Smooth muscle cell of the brain vasculature (primary cell): ENCODE data around the gene CALR3.
"Not testable (repeated sequence)": the region's sequence is repeated elsewhere in the genome, so short reads cannot be mapped to it uniquely, and the experiment has no call there.

Experiments used
- DNase-seq: peaks from one replicate; pipeline ENCODE4 v3.0.0-alpha.2; 2012; ENCODE audit warnings: low read depth, low spot score

The CALR3 gene

GRCh38 chr19:16497042-16497441, 1.1 kb upstream of the CALR3 start:
- DNase-seq: no peak

DNA sequence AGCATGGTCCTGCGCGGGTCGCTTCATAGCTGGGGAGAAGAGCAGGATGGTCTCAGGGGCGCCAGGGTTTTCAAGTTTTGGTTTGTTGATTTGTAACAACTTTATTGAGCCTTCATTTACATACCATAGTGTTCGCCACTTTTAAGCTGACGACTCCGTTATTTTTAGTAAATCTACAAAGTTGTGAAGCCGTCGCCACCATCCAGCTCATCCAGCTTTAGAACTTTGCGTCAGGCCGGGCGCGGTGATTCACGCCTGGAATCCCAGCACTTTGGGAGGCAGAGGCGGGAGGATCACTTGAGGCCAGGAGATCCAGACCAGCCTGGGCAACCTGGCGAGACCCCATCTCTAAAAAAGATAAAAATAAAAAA, 631 bp upstream of the CALR3 start:
- no peak for DNase-seq

DNA sequence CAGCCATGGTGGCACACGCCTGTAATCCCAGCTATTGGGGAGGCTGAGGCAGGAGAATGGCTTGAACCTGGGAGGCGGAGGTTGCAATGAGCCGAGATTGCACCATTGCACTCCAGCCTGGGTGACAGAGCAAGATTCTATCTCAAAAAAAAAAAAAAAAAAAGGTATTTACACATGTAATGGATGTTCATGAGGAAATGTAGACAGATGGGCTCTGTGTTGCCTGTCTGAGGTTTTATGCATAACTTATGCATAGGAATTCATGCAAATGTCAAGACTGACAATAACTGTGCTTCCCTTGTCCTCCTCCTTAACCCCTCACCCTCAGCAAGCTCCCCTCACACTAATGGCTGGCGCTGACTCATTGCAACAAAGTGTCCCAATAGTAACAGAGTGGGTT, 9.5 kb downstream of the CALR3 start:
- not testable (repeated sequence) for DNase-seq

DNA sequence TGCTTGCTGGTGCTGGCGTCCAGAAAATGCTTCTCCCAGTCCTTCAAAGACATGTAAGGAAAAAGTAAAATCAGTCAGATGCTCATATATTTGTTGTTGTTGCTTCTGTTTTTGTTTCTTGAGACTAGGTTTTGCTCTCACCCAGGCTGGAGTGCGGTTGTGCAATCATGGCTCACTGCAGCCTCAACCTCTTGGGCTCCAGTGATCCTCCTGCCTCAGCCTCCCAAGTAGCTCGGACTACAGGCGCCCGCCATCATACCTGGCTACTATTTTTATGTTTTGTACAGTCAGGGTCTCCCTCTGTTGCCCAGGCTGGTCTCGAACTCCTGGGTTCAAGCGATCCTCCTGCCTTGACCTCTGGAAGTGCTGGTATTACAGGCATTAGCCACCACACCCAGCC, 13.2 kb downstream of the CALR3 start:
- DNase-seq: no peak

DNA sequence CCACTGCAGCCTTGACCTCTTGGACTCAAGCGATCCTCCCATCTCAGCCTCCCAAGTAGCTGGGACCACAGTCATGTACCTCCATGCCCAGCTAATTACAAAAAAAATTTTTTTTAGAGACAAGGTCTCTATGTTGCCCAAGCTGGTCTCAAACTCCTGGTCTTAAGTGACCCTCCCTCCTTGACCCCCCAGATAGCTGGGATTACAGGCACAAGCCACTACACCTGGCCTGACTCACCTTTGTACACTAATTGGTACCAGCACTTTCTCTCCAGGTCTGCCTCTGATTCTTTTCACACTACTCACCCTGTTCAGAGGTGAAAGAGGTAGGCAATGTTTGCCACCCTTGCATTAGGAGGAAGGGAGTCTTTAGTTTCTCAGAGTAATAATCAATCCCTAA, 18.7 kb downstream of the CALR3 start:
- no peak for DNase-seq

DNA sequence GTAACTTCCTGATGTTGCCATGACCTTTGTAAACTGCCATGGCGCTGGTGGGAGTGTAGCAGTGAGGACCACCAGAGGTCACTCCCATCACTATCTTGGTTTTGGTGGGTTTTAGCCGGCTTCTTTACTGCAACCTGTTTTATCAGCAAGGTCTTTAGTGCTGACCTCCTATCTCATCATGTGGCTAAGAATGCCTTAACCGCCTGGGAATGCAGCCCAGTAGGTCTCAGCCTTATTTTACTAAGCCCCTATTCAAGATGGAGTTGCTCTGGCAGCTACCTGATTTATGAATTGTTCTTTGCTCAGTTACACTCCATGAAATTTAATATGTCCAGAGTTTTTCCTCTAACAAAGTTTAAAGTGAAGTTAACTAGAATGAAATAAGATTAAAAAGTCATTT, 19.6 kb downstream of the CALR3 start:
- DNase-seq: no peak

DNA sequence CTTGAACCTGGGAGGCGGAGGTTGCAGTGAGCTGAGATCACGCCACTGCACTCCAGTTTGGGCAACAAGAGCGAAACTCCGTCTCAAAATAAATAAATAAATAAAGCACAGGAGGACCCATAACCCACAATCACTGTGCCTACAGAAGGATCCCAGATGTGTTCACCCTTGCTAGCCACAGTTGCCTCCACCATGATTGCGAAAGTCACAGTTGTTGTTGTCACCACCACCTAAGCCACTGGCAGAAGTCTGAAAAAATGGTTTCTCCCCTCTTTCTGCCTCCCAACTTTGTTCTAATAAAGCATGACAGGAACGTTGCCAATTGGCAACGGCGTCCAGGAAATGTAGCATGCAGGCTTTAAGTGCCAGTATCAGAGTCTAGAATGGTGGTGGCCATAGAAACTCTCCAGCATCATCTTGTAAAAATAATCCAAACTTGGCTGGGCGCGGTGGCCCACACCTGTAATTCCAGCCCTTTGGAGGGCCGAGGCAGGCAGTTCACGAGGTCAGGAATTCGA, 22.0 kb downstream of the CALR3 start:
- DNase-seq: no peak

GRCh38 chr19:16472992-16473391, 23.0 kb downstream of the CALR3 start:
- no peak for DNase-seq

- DNase-seq: not testable (repeated sequence)
Observed at GRCh38 chr19:16472559-16472899, 23.4 kb downstream of the CALR3 start.

DNA sequence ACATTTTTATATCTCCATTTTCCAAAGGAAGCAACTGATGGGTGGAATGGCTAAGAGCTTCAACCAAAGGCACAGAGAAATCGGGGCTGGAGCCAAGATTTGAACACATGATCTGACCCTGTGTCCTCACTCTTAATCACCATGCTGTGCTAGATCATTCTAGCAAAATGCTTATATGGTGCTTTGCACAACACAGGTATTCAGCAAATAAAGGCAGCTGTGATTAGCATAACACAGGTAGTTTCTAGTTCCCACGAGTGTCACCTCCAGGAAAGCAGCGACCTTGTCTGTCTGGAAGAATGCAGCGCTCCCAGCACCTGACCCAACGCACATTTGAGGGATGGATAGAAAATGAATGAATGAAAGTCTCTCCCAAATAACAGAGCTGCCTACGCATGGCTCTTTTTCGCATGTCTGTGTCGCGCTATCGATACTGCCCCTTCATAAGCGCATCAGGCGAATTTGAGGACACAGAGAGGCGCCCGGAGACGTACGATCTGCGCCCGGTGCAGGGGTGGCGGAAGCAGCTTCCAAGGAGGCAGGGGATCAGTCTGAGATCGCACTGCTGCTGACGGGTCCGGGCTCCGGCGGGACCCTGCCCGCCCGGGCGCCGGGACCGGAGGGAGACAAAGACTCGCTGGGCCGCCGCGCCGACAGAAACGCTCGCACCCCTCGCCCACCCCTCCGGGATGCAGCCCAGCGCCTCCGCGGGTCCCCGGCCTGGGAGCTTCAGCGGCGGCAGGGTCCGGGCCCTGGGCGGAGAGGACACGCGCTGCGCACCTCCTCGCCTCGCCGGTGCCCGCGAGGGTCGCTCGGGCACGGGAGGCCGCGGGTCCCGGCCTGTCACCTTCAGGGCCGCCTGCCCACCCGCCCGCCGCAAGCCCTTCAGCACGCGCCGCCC, 24.8 kb downstream of the CALR3 start:
- DNase-seq: no peak

DNA sequence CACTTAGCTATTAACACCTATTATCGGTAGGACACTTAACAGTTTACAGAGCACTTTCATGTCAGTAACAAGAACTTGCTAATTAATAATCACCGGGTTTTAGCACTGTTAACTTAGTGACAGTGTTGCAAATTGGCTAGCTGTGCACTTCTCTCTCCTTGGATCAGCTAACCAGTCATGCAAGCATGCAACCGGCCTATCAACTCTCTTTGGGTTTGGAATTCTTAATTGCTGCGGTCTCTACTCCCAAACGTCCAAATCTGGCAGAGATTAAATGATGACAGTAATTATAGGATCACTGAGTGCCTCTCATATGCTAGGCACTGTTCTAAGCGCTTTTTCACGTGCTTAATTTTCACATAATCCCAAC, 25.4 kb downstream of the CALR3 start:
- no peak for DNase-seq

DNA sequence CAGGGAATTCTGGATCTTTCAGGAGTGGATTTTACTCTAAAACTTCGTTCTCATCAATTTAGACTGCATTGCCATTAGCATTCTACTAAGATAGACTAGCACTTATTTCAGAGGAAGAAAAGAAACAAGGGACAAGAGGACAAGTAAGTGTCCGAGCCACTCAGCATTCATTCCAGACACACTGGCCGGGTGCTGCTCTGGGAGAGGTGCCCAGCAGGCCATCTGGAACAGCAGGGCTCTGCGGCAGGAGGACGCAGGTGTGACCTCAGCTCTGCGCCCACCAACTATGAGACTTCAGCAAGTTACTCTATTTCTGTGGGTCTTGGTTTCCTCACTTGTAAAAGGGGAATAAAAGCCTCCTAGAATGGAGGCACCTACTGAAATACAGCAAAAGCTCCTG, 28.4 kb downstream of the CALR3 start:
- no peak for DNase-seq

GRCh38 chr19:16466802-16467427, 29.1 kb downstream of the CALR3 start:
- DNase-seq: not testable (repeated sequence)

DNA sequence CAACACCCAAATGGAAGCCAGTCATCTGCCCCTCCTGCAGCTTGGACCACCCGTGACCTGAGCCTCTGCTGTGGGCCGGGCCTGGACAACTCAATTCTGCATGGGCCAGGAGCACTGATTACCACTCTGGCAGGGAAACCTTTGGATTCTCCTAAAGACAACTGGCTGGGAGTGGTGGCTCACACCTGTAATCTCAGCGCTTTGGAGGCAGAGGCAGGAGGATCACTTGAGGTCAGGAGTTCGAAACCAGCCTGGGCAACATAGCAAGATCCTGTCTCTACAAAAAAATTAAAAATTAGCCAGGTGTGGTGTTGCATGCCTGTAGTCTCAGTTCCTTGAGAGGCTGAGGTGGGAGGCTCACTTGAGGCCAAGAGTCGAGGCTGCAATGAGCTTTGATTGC, 30.7 kb downstream of the CALR3 start:
- DNase-seq: no peak

GRCh38 chr19:16463991-16464575, 31.9 kb downstream of the CALR3 start:
- no peak for DNase-seq

GRCh38 chr19:16463341-16463990, 32.5 kb downstream of the CALR3 start:
- DNase-seq: no peak

DNA sequence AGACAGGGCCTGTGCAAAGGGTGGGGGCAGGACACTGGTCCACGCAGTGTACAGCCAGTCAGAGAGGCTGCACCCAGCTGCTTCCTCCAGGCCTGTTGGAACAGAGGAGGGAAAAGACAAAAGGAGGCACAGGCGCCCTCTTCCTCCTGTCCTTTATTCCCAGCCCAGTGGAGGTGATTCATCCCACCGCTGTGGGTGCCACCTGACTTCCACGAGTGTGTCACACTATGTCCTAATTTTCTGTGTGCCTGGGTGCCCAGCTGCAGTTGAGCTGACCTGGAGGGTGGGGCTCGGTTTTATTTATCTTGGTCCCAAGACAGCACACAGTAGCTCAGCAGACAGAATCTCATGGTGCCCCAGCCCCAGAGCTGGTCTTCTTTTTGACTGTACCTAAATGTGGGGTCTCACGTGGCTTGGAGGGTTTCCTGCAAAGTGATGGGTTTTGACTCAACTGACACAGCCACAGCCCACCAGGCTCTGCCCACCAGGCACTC, 33.2 kb downstream of the CALR3 start:
- no peak for DNase-seq

DNA sequence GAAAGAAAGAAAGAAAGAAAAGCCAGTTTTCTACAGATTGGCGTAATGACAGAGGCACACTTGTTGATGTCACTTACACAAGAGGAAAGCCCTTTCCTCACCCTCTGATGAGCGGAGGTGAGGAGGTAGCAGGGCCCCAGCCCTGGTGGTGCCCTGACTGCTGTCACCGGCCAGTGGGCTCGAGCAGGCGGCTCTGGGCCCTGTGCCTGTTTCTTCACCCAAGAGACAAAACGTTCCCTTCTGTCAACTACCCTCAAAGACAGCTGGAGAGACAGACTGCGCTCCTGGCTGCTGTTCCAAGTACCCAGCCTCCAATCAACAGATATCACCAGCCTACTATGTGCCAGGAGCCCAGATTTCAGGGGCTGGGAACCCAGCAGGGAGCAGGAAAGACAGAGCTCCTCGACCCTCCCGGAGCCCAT, 34.3 kb downstream of the CALR3 start:
- no peak for DNase-seq

DNA sequence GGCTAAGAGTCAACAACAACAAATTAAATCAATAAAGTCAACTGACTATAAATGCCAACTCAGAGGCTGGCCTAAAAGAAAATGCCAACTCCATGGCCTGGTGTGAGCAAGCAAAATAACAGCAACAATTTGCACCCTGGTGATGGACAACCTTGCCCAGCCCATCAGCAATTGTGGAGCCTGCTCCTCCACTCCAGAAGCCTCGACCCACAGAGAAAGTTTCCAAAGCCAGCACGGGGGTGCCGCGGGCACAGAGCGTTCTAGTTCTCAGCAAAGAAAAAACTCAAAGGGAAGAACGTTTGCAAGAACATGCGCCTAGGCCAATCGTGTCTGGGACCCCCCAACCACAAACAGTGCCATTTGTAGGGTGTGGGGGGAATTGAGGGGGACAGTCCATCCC, 35.5 kb downstream of the CALR3 start:
- no peak for DNase-seq

GRCh38 chr19:16459680-16460079, 36.3 kb downstream of the CALR3 start:
- DNase-seq: no peak

DNA sequence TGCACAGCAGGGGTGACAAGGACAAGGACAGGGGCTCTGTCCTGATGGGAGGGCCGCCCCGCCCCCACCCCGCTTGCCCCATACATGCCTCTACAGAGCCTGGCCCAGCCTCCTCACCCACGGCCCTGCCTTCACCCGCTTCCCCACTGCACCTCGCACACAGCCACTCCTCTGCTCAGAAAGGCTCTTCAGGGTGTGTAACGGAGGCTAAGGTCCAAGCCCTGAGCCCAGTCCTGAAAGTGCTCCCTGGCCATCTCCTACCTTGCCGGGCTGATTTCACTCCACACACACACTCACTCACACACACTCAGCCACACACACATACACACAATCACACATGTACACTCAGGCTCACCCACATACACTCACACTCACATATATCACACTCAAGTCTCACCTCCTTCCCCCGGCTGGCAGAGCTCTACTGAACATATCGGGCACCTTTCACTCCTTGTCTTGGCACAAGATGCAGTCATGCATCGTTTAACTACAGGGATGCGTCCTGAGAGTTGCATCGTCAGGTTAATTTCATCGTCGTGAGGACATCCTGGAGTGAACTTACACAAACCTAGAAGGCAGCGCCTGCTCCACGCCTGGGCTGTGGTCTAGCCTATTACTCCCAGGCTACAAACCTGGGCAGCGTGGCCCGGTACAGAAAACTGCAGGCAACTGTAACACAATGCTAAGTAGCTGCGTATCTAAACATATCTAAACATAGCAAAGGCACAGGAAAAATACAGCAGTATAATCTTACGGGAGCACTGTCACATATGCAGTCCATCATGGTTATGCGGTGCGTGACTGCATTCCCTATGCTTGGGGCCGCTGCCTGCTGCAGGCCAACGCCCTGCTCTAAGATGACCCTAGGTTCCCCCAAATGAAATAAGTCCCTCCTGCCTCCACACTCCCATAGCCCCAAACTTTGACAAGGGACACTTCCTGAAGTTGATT, 37.3 kb downstream of the CALR3 start:
- DNase-seq: no peak
